Measurements from ENCODE around the gene FLNC. TPM values are rescaled to one million over a fixed set of nuclear protein-coding genes. Genes with fewer than 3 reads are reported as not detected.

The FLNC gene
- total and polyA plus RNA-seq, 2 donors (not counting 3 experiments of a cell fraction or from before 2014, with no cell fraction given): 19.5 to 81.9 TPM

- no peak for TF ChIP-seq CTCF (IDR thresholded peaks at IDR 0.05; ENCODE audit: extremely low read depth in 1 of 2, insufficient read depth in 1 of 2, low read depth in 1 of 2, low read length in 2 of 2)
- TF ChIP-seq MAX (IDR thresholded peaks at IDR 0.05; ENCODE audit: insufficient read depth, insufficient read length): no peak
- no peak for TF ChIP-seq FOS (IDR thresholded peaks at IDR 0.05; ENCODE audit: borderline replicate concordance, insufficient read depth, low read length)
- no peak for TF ChIP-seq EZH2 (IDR thresholded peaks at IDR 0.05; ENCODE audit: borderline replicate concordance, low read depth, low read length, severe bottlenecking)
- TF ChIP-seq POLR2A (IDR thresholded peaks at IDR 0.05; ENCODE audit: low read depth, low read length): no peak
- no peak for TF ChIP-seq MYC (IDR thresholded peaks at IDR 0.05; ENCODE audit: low read depth, low read length)
- no peak for TF ChIP-seq GATA2 (IDR thresholded peaks at IDR 0.05; ENCODE audit: insufficient read depth, insufficient read length, low read depth, low read length)
- no peak for TF ChIP-seq JUN (IDR thresholded peaks at IDR 0.05; ENCODE audit: borderline replicate concordance, insufficient read depth, insufficient read length, low read depth)
- TF ChIP-seq POLR2AphosphoS5 (IDR thresholded peaks at IDR 0.05; ENCODE audit: insufficient read depth, low read depth, low read length): no peak
- H3K36me3 ChIP-seq (ENCODE audit: control insufficient read depth in 2 of 2, extremely low read depth in 1 of 2, insufficient read depth in 2 of 2, low read length in 2 of 2): no peaks in the 10 kb centered on the region
- no peak overlapping the region for H3K4me2 ChIP-seq (ENCODE audit: insufficient read depth, low read length)
- peaks cover 5 to 6% of the 10 kb centered on the region in 2 experiments for H3K27me3 ChIP-seq (ENCODE audit: control insufficient read depth in 2 of 2, insufficient read depth in 2 of 2, low read length in 2 of 2)
- H3K9ac ChIP-seq (replicated peaks; ENCODE audit: extremely low read depth, insufficient read depth, low read length): no peak overlapping the region
- no peaks in the 10 kb centered on the region for H3K9me3 ChIP-seq (replicated peaks; ENCODE audit: control insufficient read depth, insufficient read depth, low read length)
- intact Hi-C loops (cut with micrococcal nuclease) (loop anchor here (5.0 kb wide), 1 partner anchor 1316 kb away; no protein-coding TSS in a partner anchor), dilution Hi-C loops (cut with MboI; ENCODE audit: extremely low pct_ligation_motif_present, low sequenced_read_pairs) (no loop called here)
- no peak overlapping the region for H3K27ac ChIP-seq (ENCODE audit: insufficient read depth, low read depth, low read length)
- FAIRE-seq (no peak), DNase-seq (ENCODE audit: low read depth, low spot score) (no peak)
- H3K9me1 ChIP-seq (replicated peaks; ENCODE audit: control insufficient read depth, extremely low read depth, insufficient read depth, low read length): no peaks in the 10 kb centered on the region
- peaks cover 12% of the 10 kb centered on the region for H3K79me2 ChIP-seq (ENCODE audit: control insufficient read depth, insufficient read depth, low read length)
- peaks cover 20% of the 10 kb centered on the region for H3K4me1 ChIP-seq (ENCODE audit: control insufficient read depth, extremely low read depth, insufficient read depth, low read length)
- no peak overlapping the region for H2AFZ ChIP-seq (ENCODE audit: low read depth, low read length)
- BruUV-seq (replicated peaks): no TSS peak
- no peaks in the 10 kb centered on the region for H4K20me1 ChIP-seq (replicated peaks; ENCODE audit: control insufficient read depth, extremely low read depth, insufficient read depth, low read length)
- CTCF ChIA-PET: interaction anchor here (3.0 kb wide), 1 partner anchor 15 kb away, joined by 12 read pairs; no protein-coding TSS in a partner anchor
- POLR2A ChIA-PET: no interaction called here
- no peak overlapping the region for H3K4me3 ChIP-seq (replicated peaks in 1 of 3; ENCODE audit: insufficient read depth in 1 of 3, low read depth in 1 of 3, low read length in 3 of 3)
Observed at GRCh38 chr7:128826512-128826911, 3.7 kb upstream of the FLNC start.

Data from endothelial cell of umbilical vein (primary cell).